Cardiac muscle cell (in vitro differentiated cells and primary cell): ENCODE data around the gene ADAMTSL5. TPM values are rescaled to one million over a fixed set of nuclear protein-coding genes. Genes with fewer than 3 reads are reported as not detected.

ENCODE experiments used
- DNase-seq, 2 donors: peaks; one replicate each; pipeline versions ENCODE4 v3.0.0 to v3.0.0-alpha.2; 2010 to 2017; ENCODE audit warnings: low read depth in 1 of 2, low spot score in 1 of 2
- H3K27ac ChIP-seq: fragments of 200-600 bp; sonication (generic); 2 replicates; pipeline ENCODE4 v1.5.1; 2016
- H3K27me3 ChIP-seq: fragments of 200-600 bp; sonication (generic); 2 replicates; pipeline ENCODE4 v1.6.0; 2016; ENCODE audit warnings: control low read depth
- H3K36me3 ChIP-seq: fragments of 200-600 bp; sonication (generic); 2 replicates; pipeline ENCODE4 v1.5.1; 2016; ENCODE audit warnings: control low read depth
- H3K4me1 ChIP-seq: fragments of 200-600 bp; sonication (generic); 2 replicates; pipeline ENCODE4 v1.8.1; 2017; ENCODE audit warnings: low read depth, mild to moderate bottlenecking, mixed run types
- H3K4me3 ChIP-seq: fragments of 200-600 bp; sonication (generic); 2 replicates; pipeline ENCODE4 v1.5.1; 2016; ENCODE audit warnings: mild to moderate bottlenecking
- H3K9me3 ChIP-seq: fragments of 200-600 bp; sonication (generic); 2 replicates; pipeline ENCODE4 v1.5.1; 2017; ENCODE audit warnings: low read depth, mild to moderate bottlenecking, control low read depth
- CTCF ChIP-seq: IDR thresholded peaks from 2 replicates; pipeline ENCODE4 v1.5.1; 2012; ENCODE audit warnings: low read depth, mild to moderate bottlenecking, low read length
- polyA plus RNA-seq: library from polyadenylated mRNA; unstranded; fragments of >200 nt; fragmentation: Nextera tagmentation; extraction: Ambion mirVana; gene quantifications from 2 replicates; pipeline ENCODE4 v1.2.1, GENCODE V29; 2016
- total RNA-seq: library from RNA; depleted of rRNA; stranded (reverse); fragments of >200 nt; gene quantifications from 2 replicates; pipeline ENCODE4 v1.2.3, GENCODE V29; 2016

Gene ADAMTSL5
- total and polyA plus RNA-seq, 2 experiments from 2014 or later: 3.9 to 8.6 TPM

DNA sequence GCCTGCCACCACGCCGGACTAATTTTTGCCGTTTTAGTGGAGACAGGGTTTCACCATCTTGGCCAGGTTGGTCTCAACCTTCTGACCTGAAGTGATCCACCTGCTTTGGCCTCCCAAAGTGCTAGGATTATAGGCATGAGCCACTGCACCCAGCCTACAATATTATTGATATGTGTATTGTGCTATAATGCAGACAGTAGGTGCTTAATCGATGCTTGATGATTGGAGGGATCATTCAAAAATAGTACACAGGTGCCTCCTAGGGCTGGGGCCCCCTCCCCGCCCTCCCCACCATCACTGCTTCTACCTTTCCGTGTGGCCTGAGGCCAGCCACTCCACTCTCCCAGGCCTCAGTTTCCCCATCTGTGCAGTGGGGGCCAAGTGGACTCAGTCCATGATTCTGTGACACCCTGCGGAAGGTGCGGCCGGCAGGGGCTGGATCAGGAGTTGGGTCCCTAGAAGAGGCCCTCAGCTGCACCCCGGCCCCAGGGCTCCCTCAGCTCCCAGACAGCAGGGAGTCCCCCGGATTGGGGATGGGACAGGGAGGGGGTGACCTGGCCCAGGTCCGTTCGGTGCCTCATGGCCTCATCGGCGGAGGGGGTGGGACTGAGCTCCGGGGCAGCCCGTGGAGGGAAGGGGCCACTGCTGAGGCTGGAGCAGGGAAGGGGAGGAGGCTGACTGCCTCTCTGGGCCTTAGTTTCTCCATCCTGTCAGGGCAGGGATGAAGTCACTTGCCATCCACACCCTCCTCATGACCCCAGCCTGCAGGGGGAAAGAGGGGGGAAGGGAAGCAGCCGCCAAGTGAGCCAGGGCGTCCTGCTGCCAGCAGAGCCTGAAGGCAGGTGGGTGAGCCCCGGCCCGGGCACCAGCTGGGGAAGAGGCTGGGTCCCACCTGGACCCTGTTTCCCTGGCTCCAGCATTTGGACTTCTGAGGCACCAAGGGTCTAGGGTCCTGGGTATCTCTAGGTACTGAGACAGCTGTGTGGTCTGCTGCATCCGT lies 1.2 kb downstream of the ADAMTSL5 start:
- no peak for DNase-seq
- H3K27me3 ChIP-seq: peaks cover 18% of the 10 kb centered on the region
- no peak for TF ChIP-seq CTCF
- no peak overlapping the region for H3K4me3 ChIP-seq
- no peaks in the 10 kb centered on the region for H3K4me1 ChIP-seq
- H3K27ac ChIP-seq: no peak overlapping the region
- H3K9me3 ChIP-seq: no peaks in the 10 kb centered on the region
- H3K36me3 ChIP-seq: no peaks in the 10 kb centered on the region

- H3K9me3 ChIP-seq: no peaks in the 10 kb centered on the region
- H3K27me3 ChIP-seq: peaks cover 18% of the 10 kb centered on the region
- no peak for DNase-seq
- no peaks in the 10 kb centered on the region for H3K4me1 ChIP-seq
- no peak for TF ChIP-seq CTCF
- no peak overlapping the region for H3K4me3 ChIP-seq
- H3K36me3 ChIP-seq: no peaks in the 10 kb centered on the region
- H3K27ac ChIP-seq: no peak overlapping the region
Observed at GRCh38 chr19:1510807-1511206, 2.0 kb downstream of the ADAMTSL5 start.

GRCh38 chr19:1510442-1510806 lies 2.4 kb downstream of the ADAMTSL5 start:
- no peak for DNase-seq
- peaks cover 18% of the 10 kb centered on the region for H3K27me3 ChIP-seq
- H3K9me3 ChIP-seq: no peaks in the 10 kb centered on the region
- no peak overlapping the region for H3K4me3 ChIP-seq
- no peak for TF ChIP-seq CTCF
- H3K27ac ChIP-seq: no peak overlapping the region
- H3K36me3 ChIP-seq: no peaks in the 10 kb centered on the region
- no peaks in the 10 kb centered on the region for H3K4me1 ChIP-seq

GRCh38 chr19:1509602-1510441 lies 3.0 kb downstream of the ADAMTSL5 start:
- H3K36me3 ChIP-seq: no peaks in the 10 kb centered on the region
- no peaks in the 10 kb centered on the region for H3K4me1 ChIP-seq
- H3K27ac ChIP-seq: no peak overlapping the region
- H3K27me3 ChIP-seq: peaks cover 18% of the 10 kb centered on the region
- no peaks in the 10 kb centered on the region for H3K9me3 ChIP-seq
- TF ChIP-seq CTCF: no peak
- no peak overlapping the region for H3K4me3 ChIP-seq
- no peak for DNase-seq

DNA sequence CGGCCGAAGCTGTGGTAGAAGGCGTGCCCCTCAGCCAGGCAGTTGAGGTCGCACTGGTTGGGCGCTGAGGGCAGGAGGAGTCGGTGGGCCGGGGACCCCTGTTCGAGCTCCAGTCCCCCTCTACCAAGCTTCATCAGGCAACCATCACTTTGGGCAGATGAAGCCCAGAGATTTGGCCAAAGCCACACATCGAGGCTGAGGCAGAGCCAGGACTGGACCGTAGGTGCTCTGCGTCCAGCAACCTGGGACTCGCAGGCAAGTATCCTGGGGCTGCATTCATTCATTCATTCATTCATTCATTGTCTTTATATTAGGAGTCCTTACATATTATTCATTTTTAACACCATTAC lies 4.3 kb downstream of the ADAMTSL5 start:
- no peak for DNase-seq
- Histone ChIP-seq H3K27ac (peak overlapping the region; percentile 32), H3K27me3 (peaks cover 18% of the 10 kb centered on the region), H3K36me3 (no peaks in the 10 kb centered on the region), H3K9me3 (no peaks in the 10 kb centered on the region), H3K4me3 (no peak overlapping the region), H3K4me1 (no peaks in the 10 kb centered on the region)
- no peak for TF ChIP-seq CTCF
